ENCODE results near the gene CHRNA7.
"Not testable (repeated sequence)": the region's sequence is repeated elsewhere in the genome, so short reads cannot be mapped to it uniquely, and the experiment has no call there.

CHRNA7 gene

DNA sequence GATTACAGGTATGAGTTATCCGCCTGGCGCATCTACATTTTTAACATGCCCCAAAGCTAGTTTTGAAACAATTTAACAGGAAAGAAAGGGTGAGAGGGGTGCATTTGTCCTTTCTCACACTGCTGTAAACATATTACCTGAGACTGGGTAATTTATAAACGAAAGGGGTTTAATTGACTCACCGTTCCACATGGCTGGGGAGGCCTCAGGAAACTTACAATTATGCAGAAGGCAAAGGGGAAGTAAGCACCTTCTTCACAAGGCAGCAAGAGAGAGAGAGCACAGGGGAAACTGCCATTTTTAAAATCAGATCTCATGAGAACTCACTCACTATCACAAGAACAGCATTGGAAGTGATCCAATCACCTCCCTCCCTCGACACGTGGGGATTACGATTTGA lies 165.9 kb downstream of the CHRNA7 start:
- DNase-seq: not testable (repeated sequence)

DNA sequence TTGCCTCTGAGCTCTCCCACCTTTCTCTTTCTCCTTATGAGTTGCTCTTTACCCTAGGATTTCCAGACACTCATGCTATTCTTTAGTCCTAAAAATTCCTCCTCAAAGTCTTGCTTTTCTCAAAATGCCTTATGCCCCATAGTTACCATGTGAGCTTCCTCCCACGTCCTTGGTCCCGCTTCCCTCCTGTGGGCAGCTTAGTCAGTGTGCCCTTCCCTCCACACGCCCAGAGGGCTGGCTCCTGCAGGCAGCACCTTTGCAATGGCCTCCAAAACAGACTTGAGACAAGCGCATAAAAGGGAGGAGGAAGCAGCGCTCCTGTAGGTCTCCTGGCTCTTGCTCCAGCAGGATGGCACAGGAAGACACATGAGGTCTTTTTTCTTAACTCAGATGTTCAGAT lies 168.6 kb downstream of the CHRNA7 start:
- not testable (repeated sequence) for DNase-seq

DNA sequence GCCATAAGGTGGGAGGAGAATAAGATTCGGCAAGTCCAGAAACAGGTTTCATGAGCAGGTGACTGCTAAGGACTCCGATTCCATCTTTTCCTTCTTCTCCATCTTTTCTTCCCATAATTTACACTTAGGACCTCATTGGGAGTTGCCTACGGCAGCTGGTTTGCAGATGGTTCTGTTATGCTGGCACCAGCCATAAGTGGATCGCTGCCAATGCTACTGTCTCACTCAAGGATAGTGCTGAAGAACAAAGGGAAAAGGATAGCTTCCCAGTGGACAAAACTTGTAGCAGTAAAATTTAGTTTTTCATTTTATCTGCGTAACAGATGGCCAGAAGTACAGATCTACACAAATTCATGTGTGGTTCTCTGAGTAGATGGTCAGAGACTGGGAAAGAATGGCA lies 178.8 kb downstream of the CHRNA7 start:
- not testable (repeated sequence) for DNase-seq

DNA sequence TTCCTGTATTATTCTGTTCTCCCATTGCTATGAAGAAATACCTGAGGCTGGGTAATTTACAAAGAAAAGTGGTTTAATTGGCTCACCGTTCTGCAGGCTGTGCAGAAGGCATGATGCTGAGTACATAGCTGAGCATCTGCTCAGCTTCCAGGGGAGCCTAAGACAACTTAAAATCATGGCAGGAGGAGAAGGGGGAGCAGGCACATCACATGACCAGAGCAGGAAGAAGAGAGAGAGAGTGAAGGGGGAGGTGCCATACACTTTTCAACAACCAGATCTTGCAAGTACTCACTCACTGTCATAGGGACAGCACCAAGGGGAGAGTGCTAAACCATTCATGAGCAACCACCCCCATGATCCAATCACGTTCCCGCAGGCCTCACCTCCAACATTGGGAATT lies 188.4 kb downstream of the CHRNA7 start:
- DNase-seq: no peak

Data from hippocampal formation (tissue), 2 donors.